Neuronal stem cell (in vitro differentiated cells): ENCODE data around the gene CAMK2B.

Source experiments
- DNase-seq: peaks from one replicate; pipeline ENCODE4 v3.0.0-alpha.2; 2013; ENCODE audit warnings: low spot score
- H2AFZ ChIP-seq: one replicate; pipeline ENCODE4 v1.6.1; 2013; ENCODE audit warnings: mild to moderate bottlenecking, low read length, inconsistent platforms
- H2AK5ac ChIP-seq: 2 replicates; pipeline ENCODE4 v1.6.1; 2013; ENCODE audit warnings: low read depth, mild to moderate bottlenecking, inconsistent platforms, low read length, moderate library complexity, mixed read lengths
- H2BK120ac ChIP-seq: 2 replicates; pipeline ENCODE4 v1.6.1; 2013; ENCODE audit warnings: low read depth, mild to moderate bottlenecking, inconsistent platforms, low read length, moderate library complexity, mixed read lengths
- H2BK12ac ChIP-seq: one replicate; pipeline ENCODE4 v1.6.1; 2013; ENCODE audit warnings: low read length, inconsistent platforms
- H2BK15ac ChIP-seq: 2 replicates; pipeline ENCODE4 v1.6.1; 2013; ENCODE audit warnings: mild to moderate bottlenecking, low read length, inconsistent platforms, mixed read lengths
- H2BK5ac ChIP-seq: one replicate; pipeline ENCODE4 v1.6.1; 2013; ENCODE audit warnings: inconsistent platforms, mild to moderate bottlenecking, low read length, moderate library complexity
- H3K14ac ChIP-seq: one replicate; pipeline ENCODE4 v1.6.1; 2013; ENCODE audit warnings: low read length, inconsistent platforms
- H3K18ac ChIP-seq: 2 replicates; pipeline ENCODE4 v1.6.1; 2013; ENCODE audit warnings: low read length, inconsistent platforms
- H3K23ac ChIP-seq: 2 replicates; pipeline ENCODE4 v1.6.1; 2013; ENCODE audit warnings: low read depth, mild to moderate bottlenecking, mixed read lengths, low read length, inconsistent platforms; ENCODE audit not compliant: poor library complexity
- H3K27ac ChIP-seq: replicated peaks from 3 replicates; pipeline ENCODE4 v1.5.1; 2013; ENCODE audit warnings: low read length, inconsistent platforms
- H3K27me3 ChIP-seq, 3 experiments: 2 replicates each; pipeline ENCODE4 v1.6.1; 2013; ENCODE audit warnings: low read length in 3 of 3, mild to moderate bottlenecking in 2 of 3, inconsistent platforms in 1 of 3, low read depth in 1 of 3, mixed read lengths in 1 of 3, moderate library complexity in 1 of 3; ENCODE audit not compliant: control insufficient read depth in 3 of 3, insufficient read depth in 3 of 3
- H3K36me3 ChIP-seq, 2 donors: replicated peaks in 1 of 2; 2 replicates each; pipeline ENCODE4 v1.6.1; 2013; ENCODE audit warnings: low read length in 2 of 2; ENCODE audit not compliant: control insufficient read depth in 2 of 2, insufficient read depth in 2 of 2
- H3K4ac ChIP-seq: 2 replicates; pipeline ENCODE4 v1.6.1; 2013; ENCODE audit warnings: inconsistent platforms, mild to moderate bottlenecking, low read length, moderate library complexity
- H3K4me1 ChIP-seq, 2 donors: 1 replicate in 1 of 2; 2 replicates in 1 of 2; pipeline ENCODE4 v1.6.1; 2013; ENCODE audit warnings: low read length in 2 of 2, low read depth in 1 of 2; ENCODE audit not compliant: control insufficient read depth in 2 of 2, insufficient read depth in 1 of 2
- H3K4me2 ChIP-seq: one replicate; pipeline ENCODE4 v1.6.1; 2013; ENCODE audit warnings: mild to moderate bottlenecking, low read length, inconsistent platforms; ENCODE audit not compliant: insufficient read depth, poor library complexity, severe bottlenecking
- H3K4me3 ChIP-seq, 2 donors: 2 replicates each; pipeline ENCODE4 v1.5.1; 2013; ENCODE audit warnings: low read length in 2 of 2, mild to moderate bottlenecking in 2 of 2, inconsistent platforms in 1 of 2, moderate library complexity in 1 of 2
- H3K79me1 ChIP-seq: one replicate; pipeline ENCODE4 v1.6.1; 2013; ENCODE audit warnings: low read depth, mild to moderate bottlenecking, inconsistent platforms, low read length, moderate library complexity
- H3K9ac ChIP-seq: one replicate; pipeline ENCODE4 v1.6.1; 2013; ENCODE audit warnings: mild to moderate bottlenecking, low read depth, low read length, inconsistent platforms; ENCODE audit not compliant: poor library complexity
- H3K9me3 ChIP-seq, 2 donors: replicated peaks in 1 of 2; 2 replicates each; pipeline versions ENCODE3 to v1.6.1; 2013; ENCODE audit warnings: low read length in 2 of 2, mild to moderate bottlenecking in 2 of 2, inconsistent platforms in 1 of 2, low read depth in 1 of 2, mixed read lengths in 1 of 2, moderate library complexity in 1 of 2; ENCODE audit not compliant: control insufficient read depth in 2 of 2, insufficient read depth in 1 of 2
- H4K8ac ChIP-seq: one replicate; pipeline ENCODE4 v1.6.1; 2013; ENCODE audit warnings: low read depth, mild to moderate bottlenecking, inconsistent platforms, low read length, moderate library complexity
- H4K91ac ChIP-seq: one replicate; pipeline ENCODE4 v1.6.1; 2013; ENCODE audit warnings: low read length, low read depth, mild to moderate bottlenecking, inconsistent platforms; ENCODE audit not compliant: poor library complexity
- WGBS, 2 donors: extraction: QIAGEN DNeasy Blood & Tissue Kit; methylation state at CpG; one replicate each; pipeline ENCODE4 v1.1.7; 2013; ENCODE audit warnings: missing lambda C conversion rate in 2 of 2, mixed read lengths in 1 of 2; ENCODE audit not compliant: insufficient read length in 2 of 2, insufficient replicate concordance in 1 of 2; ENCODE audit errors: extremely low coverage in 2 of 2; 5-methylcytosine and 5-hydroxymethylcytosine counted together

The CAMK2B gene

DNA sequence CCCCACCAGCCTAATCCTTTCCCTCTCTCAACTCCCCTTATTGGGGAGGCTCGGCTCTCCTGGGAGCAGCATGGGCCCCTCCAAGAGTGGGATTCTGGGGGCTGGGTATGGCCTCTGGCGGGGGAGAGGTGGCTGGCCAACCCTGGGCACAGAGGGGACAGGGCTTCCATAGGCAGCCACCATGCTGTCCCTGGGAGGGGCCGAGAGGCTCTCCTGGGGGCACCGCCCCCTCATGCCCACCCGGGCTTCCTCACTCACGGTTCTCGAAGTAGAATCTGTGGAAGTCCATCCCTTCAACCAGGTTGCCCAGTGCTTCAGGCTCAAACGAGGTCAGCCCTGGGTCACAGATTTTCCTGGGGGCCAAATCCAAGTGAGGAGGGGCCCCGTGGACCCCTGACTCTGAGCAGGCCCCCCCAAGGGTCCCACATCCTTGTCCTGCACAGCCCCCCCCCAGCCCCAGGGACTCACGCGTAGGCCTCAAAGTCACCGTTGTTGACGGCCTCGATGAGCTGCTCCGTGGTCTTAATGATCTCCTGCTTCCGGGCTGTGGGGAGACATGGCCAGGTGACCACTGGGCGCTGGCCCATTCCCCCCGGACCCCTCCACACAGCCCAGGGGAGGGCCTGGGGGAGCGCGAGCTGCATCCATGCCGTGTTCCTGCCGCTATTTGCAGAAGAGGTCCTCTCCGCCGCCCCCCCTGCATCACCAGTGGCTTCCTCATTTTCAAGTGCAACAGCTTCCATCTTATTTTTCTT is 104.9 kb downstream of the CAMK2B start:
- no CpG with 5 or more reads among the region's 24 CpGs for WGBS, 2 donors
- no peak overlapping the region for H4K91ac ChIP-seq

DNA sequence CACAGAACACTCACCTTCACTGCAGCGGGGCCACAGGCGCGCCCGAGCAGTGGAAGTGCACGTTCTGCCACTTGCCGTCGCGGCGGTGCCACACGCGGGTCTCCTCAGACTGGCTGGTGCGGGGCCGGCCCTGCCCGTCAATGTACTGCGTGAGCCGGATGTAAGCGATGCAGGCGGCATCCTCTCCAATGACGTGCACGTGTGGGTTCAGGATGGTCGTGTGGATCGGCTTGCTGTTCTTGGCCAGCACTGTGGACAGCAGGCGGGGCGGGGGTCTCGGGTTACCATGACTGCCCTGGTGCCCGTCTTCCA is 105.4 kb downstream of the CAMK2B start:
- no peak overlapping the region for H3K27ac ChIP-seq
- no peaks in the 10 kb centered on the region for H3K36me3 ChIP-seq
- no peak overlapping the region for H3K9ac ChIP-seq
- H4K91ac ChIP-seq, result no peak overlapping the region
- peak overlapping the region; percentile 55 for H2BK15ac ChIP-seq
- H4K8ac ChIP-seq, result no peak overlapping the region
- H2BK5ac ChIP-seq, result no peak overlapping the region
- peaks cover 21 to 28% of the 10 kb centered on the region in 2 donors for H3K4me1 ChIP-seq
- no peak overlapping the region for H2BK120ac ChIP-seq
- WGBS, 2 donors, result no CpG with 5 or more reads among the region's 26 CpGs
- peak overlapping the region; percentile 75 for H3K18ac ChIP-seq
- H3K4me2 ChIP-seq, result no peak overlapping the region
- no peak overlapping the region for H2AFZ ChIP-seq
- H3K79me1 ChIP-seq, result peaks cover 4% of the 10 kb centered on the region
- no peak for DNase-seq
- H3K9me3 ChIP-seq, result peaks cover 4 to 9% of the 10 kb centered on the region in 2 donors
- H3K14ac ChIP-seq, result peak overlapping the region; percentile 75
- peak overlapping the region in 1 of 2 donors; percentile 61 for H3K4me3 ChIP-seq
- peak overlapping the region; percentile 82 for H2AK5ac ChIP-seq
- peaks cover 0 to 12% (median 0%) of the 10 kb centered on the region in 3 experiments for H3K27me3 ChIP-seq
- peak overlapping the region; percentile 41 for H2BK12ac ChIP-seq
- peak overlapping the region; percentile 8 for H3K23ac ChIP-seq
- no peak overlapping the region for H3K4ac ChIP-seq

More for the DNA sequence above, 104.9 kb downstream of the CAMK2B start:
- Histone ChIP-seq H3K9ac (no peak overlapping the region), H3K27me3 (peaks cover 0 to 17% (median 0%) of the 10 kb centered on the region in 3 experiments), H3K79me1 (peaks cover 4% of the 10 kb centered on the region), H3K4me1 (peaks cover 21 to 28% of the 10 kb centered on the region in 2 donors), H3K4me2 (no peak overlapping the region), H3K23ac (no peak overlapping the region), H2AFZ (peak overlapping the region; percentile 82), H4K8ac (no peak overlapping the region), H3K4ac (no peak overlapping the region), H3K14ac (no peak overlapping the region), H3K27ac (no peak overlapping the region), H3K9me3 (peaks cover 4 to 9% of the 10 kb centered on the region in 2 donors), H3K18ac (peak overlapping the region; percentile 48), H2BK12ac (peak overlapping the region; percentile 41), H3K4me3 (no peak overlapping the region), H2BK120ac (peak overlapping the region; percentile 61), H2BK15ac (peak overlapping the region; percentile 55), H3K36me3 (no peaks in the 10 kb centered on the region), H2BK5ac (no peak overlapping the region), H2AK5ac (peak overlapping the region; percentile 82)
- DNase-seq, result no peak

DNA sequence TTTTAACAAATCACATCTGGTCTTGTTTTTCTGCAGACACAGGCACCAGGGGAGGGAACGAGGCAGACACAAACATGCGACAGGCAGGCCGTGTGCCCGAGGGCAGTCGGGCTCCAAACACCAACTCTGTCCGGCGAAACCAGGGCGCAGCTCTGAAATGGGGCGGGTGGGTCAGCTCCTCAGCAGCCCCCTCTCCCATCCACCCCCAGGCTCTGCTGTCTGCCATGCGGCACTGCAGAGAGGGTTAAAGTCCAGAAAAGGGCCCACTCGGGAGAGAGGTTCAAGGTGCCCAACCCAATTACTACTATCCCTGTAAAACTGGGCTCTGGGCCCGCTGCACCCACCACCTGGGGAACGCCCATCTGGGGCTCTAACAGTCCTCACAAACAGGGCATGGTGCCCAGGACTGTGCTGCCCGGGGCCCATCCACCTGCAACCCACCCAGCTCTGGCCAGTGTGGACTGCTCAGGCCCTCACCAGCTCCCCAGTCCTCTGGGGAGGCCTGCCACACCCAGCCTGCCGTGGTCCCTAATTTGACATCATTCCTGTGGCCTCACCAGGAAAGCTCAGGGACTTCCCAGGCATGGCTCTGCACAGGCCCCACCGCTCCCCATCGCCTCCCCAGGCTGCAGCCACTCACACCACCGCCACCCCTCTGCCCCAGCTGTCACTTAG is 105.9 kb downstream of the CAMK2B start:
- Histone ChIP-seq H3K23ac (peak overlapping the region; percentile 8), H4K8ac (no peak overlapping the region), H3K36me3 (peaks cover 0 to 3% of the 10 kb centered on the region in 2 donors), H2BK15ac (peak overlapping the region; percentile 55), H4K91ac (no peak overlapping the region), H3K9me3 (peaks cover 4 to 9% of the 10 kb centered on the region in 2 donors), H3K18ac (peak overlapping the region; percentile 75), H2BK12ac (peak overlapping the region; percentile 41), H3K27ac (no peak overlapping the region), H3K4me3 (peak overlapping the region in 1 of 2 donors; percentile 61), H3K27me3 (peaks cover 0 to 7% (median 0%) of the 10 kb centered on the region in 3 experiments), H2AFZ (no peak overlapping the region), H2BK120ac (no peak overlapping the region), H3K4me1 (peaks cover 22 to 30% of the 10 kb centered on the region in 2 donors), H2BK5ac (no peak overlapping the region), H3K14ac (peak overlapping the region; percentile 75), H3K79me1 (peaks cover 4% of the 10 kb centered on the region), H3K4me2 (no peak overlapping the region), H3K9ac (no peak overlapping the region), H3K4ac (no peak overlapping the region), H2AK5ac (peak overlapping the region; percentile 82)
- no peak for DNase-seq
- WGBS, 2 donors, result no CpG with 5 or more reads among the region's 18 CpGs
